Inflammatory macrophage (primary cell): Measurements from ENCODE around the gene SLC40A1.
A peak's percentile ranks its signal among the peaks of the same experiment; 100 is the strongest.

Source experiments
- DNase-seq, 2 donors: peaks; one replicate each; pipeline ENCODE4 v3.0.0-alpha.2; 2020 to 2022

The SLC40A1 gene

DNA sequence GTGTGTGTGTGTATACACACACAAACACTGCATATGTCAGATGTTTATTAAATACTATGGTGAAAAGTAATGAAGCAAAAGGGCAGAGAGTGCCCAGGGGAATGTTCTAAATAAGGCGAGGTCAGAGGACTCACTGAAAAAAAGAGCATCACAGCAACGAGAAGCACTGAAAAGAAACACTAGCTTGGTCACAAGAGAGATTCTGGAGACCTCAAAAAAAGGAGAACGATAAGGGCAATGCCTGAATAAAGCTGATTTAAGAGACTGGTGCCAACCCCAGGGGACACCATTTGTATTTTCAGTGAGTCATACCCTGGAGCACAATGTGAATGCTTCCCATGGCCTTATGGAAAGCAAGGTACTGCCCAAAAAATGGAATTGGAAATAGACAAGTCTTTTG lies 14.5 kb downstream of the SLC40A1 start:
- DNase-seq: no peak

DNA sequence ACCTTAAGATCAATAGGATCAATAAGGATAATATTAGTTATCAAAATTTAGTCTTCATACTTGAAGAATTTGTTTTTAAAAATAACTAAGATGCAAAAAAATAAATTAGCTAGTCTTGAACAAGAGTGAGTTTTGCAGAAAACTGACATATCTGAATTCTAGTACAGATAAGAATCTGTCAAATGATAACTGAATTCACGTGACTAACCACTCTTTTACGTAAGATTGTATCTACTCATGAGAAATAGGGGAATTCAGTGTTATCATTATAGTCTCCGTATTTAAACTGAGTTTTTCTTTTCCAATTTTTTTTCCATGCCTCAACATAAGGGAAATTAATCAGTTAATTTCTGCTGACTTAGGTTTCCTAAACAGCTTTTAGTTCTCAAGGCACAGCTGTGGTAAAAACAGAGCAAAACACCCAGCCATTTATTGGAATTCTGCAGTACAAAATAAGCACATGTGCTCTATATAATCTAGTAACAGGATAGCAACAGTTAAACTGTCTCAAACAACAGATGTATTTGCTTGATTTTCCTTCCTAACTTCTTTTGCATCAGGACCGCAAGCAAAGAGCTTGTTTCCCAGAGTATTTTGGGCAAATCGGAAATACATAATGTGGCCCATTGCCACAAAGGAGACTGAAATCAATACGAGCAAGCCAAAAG lies 19.1 kb downstream of the SLC40A1 start:
- DNase-seq: no peak

DNA sequence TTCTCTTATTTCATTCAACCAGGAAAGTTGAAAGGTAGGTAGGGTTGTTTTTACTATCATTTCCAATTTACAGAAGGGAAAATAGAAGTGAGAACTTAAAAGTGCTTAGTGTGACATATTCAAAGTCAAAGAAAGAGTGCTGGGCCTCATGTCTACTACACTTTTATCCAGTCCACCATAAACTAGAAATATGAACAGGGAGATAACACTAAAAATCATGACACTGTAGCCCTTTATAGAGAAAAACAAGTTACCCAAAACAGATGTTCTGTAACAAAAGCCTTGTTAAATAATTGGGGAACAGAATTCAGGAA lies 20.4 kb downstream of the SLC40A1 start:
- DNase-seq: no peak

DNA sequence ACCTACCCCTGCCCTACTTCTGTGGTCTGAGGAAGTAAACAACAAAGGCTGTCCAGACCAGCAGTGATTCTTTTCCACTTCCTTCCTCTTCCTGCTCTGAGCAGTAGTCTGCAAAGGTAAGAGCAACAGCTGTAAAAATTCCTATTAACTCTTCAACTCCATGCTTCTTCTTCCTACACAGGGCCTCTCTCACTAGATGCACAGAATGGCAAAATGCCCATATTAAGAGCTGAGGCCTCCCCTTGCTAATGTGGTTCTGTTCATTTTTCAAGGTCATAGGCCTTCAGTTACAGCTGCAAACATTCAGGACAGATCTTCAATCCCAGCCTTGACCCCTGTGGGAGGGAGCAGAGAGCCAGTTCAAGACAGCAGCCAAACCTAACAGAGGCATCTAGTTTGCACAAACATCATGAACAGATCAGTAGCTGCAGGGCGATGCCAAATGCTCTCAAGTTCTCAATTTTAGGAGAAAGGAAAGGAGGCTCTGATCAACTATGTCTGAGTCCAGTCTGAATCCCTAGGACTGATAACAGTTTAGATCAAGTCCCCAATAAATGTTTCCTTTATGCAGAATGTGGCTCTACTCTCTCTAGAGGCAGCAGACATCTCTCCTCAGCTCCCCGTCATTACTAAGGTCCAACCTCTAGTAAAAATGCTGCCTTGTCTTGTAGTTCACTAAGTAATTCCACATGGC lies 20.9 kb downstream of the SLC40A1 start:
- no peak for DNase-seq

DNA sequence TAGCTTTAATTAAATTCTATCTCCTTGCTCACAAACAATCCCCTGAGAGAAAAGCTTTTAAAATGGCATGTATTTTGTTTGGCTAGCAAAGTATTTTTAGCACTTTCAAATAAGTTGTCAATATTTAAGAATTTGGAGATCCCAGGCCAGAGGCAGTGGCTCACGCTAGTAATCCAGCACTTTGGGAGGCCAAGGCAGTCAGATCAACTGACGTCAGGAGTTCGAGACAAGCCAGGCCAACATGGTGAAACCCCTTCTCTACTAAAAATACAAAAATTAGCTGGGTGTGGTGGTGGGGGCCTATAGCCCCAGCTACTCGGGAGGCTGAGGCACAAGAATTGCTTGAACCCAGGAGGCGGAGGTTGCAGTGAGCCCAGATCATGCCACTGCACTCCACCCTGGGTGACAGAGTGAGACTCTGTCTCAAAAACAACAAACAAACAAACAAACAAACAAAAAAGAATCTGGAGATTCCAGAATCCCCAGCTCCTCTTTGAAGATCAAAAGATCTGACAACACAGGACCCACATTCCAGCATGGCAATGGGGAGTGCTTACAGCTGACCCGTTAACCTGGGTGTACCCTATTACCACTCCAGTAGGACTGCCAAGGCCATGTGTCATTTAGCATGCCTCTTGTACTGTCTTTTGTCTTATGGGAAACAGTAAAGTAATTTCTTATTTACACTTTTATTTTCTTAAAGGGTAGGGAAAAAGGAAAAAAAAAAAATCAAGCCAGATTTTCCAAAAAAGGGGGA lies 21.9 kb downstream of the SLC40A1 start:
- no peak for DNase-seq

DNA sequence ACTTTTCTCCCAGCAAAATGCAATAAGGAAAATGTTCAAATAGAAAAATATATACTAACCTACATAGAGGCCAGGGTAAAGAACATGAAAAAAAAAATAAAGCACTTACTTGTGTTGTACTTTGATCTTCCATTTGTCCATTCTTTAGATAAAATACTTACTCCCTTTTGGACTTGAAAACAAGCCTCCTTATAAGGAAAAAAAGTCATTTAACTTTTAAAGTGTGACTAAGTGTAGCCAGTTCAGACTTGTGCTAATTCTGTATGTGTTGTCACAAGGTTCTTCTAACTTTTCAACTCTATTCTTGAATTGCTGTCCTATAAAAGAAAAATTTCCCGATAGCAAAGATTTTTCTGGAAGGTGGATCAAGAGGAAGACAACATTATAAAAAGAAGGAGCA lies 23.2 kb downstream of the SLC40A1 start:
- DNase-seq: no peak

DNA sequence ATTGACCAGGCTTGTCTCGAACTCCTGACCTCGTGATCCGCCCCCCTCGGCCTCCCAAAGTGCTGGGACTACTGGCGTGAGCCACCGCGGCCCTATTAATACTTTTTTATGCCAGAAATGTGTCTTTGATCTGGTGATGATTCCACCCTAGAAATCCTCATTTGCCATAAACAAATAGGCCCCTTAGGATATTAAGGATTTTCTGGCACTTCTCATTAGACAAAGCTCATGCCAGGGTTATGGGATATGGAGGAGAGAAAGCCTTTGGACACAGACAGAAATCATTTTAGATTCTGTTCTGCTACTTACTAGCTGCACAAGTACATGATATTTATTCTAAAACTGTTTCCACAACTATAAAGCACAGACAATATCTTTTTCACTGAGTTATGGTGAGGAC lies 24.1 kb downstream of the SLC40A1 start:
- DNase-seq: no peak

DNA sequence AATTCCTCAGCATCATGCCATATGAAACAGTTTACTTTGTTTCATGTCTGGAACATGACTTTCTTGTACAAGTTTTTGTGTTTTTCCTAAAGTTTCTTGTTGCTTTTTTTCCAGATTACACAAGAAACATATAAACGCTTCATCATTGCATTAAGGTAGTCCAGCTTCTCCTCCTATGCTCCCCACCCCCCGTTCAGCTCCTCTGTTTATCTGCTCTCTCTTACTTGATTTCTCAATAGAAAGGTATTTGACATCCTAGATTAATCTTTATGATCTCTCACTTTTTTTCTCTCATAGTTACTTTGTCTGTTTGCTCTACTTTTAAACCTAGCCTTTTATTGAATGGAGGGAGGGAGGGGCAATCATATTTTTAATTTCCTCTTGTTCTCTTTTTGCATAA lies 25.4 kb downstream of the SLC40A1 start:
- DNase-seq: no peak

DNA sequence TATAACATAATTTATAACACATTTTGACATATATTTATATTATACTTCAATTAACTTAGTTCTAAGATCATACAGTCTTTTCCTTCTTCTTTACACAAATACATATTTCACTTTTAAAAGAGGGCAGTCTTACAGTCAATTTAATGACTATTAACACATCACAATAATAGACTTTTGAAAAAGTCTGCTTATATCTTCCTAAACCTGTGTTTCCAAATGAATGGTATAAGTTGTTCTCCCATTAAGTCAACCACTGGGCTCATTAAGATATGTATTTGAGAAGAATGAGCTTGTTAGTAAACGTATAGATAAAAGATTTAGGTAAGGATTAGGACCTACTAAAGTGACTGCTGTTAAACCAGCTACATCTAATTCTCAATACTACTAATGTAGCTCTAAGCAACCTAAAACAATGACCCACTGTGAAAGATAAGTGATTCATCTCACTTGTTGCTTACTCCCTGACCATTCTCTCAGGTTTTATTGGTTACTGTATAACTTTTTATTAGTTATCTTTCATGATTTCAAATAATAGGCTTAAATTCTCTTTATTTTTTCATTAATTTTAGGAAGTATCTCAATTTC lies 27.0 kb downstream of the SLC40A1 start:
- DNase-seq: no peak

DNA sequence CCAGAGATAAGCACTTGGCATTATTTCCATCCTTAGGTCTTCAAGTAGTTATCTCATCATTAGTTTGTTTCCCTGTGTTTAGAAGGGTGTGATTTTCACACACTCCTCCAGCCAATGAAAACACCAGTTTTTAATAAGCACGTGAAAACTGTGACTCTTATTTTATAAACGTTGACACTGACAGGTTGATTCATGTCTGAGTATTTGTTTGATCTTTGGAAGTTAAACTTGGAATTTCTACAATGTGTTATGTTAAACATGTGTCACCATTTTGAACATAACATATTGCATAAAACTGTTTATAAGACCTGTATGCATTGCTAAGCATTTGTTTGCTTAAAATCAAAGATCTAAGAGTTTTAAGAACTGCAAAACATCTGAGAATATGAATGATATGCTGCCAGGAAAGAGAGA lies 27.6 kb downstream of the SLC40A1 start:
- no peak for DNase-seq

DNA sequence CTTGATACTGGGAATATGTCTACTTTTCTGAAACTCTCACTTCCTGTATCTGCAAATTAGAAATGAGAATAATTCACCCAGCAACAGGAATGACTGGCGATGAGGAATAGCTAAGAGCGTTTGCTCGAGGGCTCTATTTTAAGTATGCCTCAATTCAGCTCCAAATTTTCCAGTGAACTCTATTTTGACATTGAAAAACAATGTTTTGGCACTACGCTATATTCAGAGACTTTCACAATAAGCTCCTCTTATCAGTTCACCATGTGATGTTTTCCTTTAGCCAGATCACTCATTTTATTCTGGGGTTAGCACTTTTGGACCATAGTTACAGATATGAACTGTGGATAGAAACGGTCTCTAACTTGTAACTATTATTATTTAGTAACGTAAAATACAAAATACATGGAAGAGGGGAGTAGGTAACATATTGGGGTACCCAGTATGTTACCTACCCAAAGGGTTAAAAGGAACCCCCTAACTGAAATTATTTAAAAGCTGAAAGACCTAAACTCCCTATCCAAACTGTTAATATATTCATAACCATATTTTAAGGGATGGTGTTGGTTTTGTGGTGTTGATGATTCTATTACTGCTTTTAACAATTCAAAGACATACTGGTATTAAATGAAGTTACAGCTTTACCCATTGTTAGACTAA lies 28.1 kb downstream of the SLC40A1 start:
- no peak for DNase-seq

DNA sequence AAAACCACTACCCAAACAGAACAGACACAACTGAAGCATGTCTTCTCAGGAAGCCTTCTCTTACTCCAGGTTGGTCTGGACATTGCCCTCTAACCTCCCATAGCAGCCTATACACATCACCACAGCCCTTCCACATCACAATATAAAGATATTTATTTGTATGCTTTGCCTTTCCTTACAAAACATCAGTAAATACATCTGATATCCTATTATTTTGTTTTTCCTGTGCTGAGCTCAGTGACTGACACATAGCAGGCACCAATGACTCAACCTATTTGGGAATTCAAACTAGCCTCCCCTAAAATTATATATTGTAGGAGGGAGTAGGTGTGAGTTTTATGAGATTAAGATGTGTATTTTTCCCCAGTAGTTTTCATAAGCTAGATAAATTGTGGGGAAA lies 28.8 kb downstream of the SLC40A1 start:
- DNase-seq: no peak

DNA sequence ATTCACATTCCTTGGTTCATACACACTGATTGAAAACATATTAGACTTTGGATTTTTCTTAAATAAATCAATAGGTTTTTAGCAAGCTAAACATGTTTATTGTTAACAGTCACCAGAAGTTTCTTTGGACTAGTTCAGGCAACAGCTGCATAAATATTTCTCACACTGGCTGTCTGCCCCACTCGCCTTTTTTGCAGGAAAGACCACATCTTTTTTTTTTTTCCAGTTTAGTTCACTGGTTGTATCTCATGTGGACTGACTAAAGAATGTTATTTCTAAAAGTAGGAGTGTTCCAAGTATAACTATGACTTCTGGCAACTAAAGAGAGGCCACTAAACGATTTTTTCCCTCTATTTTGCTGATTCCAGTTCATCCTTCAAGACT lies 31.1 kb downstream of the SLC40A1 start:
- no peak for DNase-seq

DNA sequence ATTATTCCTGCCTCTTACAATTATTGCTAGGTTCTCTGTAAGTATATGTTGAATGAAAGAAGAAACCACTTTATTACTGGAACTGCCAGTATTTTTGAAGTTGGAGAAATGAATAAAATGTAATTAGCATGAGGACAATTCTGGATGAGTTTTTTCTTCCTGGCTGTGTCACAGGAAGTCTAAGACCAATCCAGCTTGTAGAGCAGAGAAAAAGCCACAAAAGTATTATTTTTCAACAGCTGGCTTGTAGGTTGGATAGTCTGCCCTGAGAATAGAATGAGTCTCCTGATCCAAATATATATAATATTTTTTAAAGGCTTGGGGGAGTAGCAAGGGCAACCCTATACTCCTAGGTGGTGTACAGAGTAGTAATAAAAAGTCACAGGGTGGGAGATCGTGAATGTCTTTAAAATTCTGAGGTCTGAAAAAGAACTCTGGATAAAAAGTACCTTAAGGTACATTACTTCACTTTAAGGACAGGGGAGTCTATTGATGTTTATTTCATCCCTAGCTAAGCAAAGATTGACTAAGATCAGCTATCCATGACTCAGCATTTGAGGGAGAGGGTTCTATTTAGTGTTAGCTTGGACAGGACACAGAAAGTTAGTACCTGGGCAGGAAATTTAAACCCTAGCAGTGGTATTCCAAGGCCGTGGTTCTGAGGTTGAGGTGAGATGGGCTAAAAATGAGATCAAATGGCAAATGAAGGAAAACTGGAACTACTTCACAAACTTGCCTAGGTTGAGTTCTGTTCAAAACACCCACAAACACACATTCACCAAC lies 31.7 kb downstream of the SLC40A1 start:
- no peak for DNase-seq

DNA sequence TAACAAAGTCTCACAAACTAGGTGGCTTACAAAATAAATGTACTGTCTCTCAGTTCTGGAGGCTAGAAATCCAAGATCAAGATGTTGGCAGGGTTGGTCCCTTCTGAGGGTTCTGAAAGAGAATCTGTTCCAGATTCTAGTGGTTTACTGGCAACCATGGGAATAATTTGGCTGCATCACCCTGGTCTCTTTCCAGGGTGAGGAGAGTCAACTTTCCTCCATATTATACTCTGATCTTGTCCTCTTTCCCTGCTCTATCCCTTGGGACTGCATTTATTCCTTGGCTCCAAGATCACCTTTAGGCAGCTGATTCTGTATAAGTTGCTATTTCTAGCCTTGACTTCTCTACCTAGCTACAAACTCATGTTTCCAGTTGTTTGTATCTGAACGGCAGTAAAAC lies 35.2 kb downstream of the SLC40A1 start:
- DNase-seq: no peak

DNA sequence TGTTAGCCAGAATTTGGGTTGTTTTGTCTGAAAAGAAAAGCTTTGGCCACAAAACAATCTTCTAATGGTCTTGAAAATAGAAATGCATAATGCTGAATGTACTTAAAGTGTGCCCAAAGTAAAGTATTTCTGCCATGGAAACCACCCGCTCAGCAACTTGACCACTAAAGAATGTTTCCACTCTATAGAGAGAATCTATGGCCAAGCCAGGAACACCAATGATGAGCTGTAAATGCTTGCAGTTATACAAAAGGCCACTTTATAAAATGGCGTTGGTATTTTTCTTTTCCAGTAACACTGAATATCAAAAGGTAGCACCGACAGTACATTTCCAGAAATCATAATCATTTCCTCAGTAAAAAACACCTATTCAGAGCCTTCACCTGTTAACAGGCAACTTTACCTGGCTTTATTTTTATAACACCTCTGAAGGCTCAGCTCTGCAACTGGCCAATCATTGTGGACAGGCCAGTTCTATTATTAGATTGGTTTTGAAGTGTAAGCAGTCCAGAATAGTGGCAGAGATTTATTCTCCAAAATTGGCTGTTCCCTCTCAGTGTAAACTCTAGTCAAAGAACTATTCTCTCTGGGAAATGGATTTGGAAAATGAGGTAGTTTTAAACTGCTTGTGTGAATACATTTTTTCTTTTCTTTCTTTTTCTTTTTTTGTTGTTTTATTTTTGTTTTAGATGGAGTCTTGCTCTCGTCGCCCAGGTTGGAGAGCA lies 36.1 kb downstream of the SLC40A1 start:
- no peak for DNase-seq

DNA sequence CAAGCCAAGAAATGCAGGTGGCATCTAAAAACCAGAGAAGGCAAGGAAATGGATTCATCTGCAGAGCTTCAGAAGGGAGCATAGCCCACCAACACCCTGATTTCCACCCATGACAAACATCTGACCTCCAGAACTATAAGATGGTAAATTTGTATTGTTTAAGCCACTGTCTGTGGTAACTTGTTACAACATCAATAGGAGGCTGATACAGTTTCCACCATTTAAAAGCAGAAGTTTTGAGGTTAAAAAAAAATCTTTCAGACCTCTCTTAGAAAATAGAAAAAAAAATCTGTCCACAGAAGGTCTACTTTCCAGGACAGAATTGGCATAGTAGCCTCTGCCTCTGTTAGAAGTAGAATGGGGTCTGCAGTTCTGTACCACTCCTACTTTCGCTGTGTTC lies 37.2 kb downstream of the SLC40A1 start:
- peak; percentile 11 to 50 for DNase-seq

DNA sequence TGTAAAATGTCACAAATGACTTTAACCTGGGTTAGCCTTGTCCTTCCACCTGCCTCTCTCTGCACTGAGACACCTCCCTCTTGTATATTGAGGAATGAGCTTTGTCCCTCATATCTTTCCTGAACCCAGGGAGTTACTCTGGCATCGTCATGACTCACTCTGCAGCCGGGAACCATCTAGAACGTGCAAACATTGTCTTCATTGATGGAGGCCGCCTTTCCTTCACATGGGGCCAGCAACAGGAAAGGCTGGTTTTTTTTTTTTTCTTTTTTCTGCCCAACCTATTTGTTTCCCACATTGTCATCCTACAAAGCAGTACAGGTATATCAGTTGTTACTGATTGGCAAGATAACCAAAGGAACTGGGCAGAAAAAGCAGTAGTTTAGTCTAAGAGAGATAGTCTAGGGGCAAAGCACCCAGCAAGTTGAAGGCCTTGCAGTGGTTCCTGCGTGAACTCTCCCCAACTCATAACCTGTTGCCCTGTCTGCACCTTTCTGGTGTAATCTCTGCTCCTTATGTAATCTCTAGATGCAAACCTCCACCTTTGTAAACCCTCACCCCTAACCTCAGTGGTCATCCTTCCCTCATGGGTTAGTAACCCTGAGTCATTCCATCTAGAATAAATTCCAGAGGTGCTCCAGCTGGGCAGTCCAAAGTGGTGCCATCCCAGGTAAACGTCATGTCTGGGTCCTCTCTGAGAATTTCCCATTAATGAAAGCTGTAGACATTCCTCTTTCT lies 38.3 kb downstream of the SLC40A1 start:
- DNase-seq: no peak

DNA sequence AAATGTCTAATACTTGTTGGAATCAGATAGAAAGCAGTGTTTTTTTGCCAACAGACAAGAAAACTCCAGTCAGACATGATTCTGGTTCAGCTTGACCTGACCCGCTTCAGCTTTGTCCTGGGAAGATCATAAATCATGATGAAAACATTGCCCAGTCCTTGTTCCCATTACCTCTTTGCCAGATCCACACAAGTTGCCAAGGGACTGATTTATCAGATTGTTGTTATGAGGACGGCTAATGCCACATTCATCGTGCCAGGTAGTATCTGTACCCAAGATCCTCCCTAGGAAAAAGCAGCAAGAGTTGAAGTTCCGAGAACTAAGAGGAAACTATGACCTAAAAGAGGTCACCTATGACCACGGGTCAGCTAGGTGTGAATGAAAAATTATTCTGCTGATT lies 39.0 kb downstream of the SLC40A1 start:
- no peak for DNase-seq

DNA sequence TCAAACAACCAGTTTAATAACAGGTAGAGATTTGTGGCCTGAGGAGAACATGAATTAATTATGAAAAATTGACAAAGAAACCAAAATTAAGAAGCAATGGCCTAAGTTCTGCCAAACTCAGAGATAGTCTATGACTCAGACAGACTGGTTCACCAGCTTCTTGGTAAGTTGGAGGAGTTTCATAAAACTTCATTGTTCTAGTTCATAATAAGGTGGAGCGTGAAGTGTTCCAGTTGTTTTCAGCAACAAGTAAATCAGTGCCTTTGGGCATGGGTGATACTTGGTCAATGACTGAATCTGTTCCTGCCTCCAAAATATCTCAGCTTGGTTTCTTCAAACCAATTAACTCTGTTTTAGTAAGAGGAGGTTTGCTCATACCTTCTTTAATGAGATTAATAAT lies 40.0 kb downstream of the SLC40A1 start:
- DNase-seq: no peak

DNA sequence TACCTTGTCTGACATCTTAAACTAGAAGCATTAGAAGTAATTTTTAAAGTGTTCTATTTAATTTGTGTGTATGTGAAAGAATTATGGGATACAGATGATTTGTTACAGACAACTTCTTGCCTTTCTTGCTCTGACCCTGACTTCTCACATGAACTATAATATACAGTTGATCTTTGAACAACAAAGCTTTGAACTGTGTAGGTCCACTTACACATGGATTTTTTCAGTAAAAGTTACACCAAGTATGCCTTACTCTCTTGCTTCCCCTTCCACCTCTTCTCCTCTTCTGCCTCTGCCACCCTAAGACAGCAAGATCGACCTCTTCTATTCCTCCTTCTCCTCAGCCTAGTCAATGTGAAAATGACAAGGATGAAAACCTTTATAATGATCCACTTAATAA lies 42.2 kb downstream of the SLC40A1 start:
- DNase-seq: no peak
